ENCODE results near the gene SAA1. TPM values are rescaled to one million over a fixed set of nuclear protein-coding genes. Genes with fewer than 3 reads are reported as not detected.

Gene SAA1
- polyA plus RNA-seq, 3 donors from 2014 or later, result not detected

- Mint-ChIP-seq H3K27me3 (ENCODE audit: low read depth in 3 of 3) (no peaks in the 10 kb centered on the region), H3K27ac (no peak overlapping the region), H3K36me3 (peaks cover 28 to 59% (median 41%) of the 10 kb centered on the region in 3 donors), H3K4me3 (no peak overlapping the region), H3K9me3 (no peaks in the 10 kb centered on the region), H3K4me1 (no peaks in the 10 kb centered on the region)
- DNase-seq, result no peak
Measured at GRCh38 chr11:18307461-18308139, 41.5 kb downstream of the SAA1 start.

GRCh38 chr11:18308242-18308641, 42.2 kb downstream of the SAA1 start:
- Mint-ChIP-seq H3K27me3 (ENCODE audit: low read depth in 3 of 3) (no peaks in the 10 kb centered on the region), H3K9me3 (no peaks in the 10 kb centered on the region), H3K4me3 (no peak overlapping the region), H3K4me1 (no peaks in the 10 kb centered on the region), H3K36me3 (peaks cover 25 to 55% (median 41%) of the 10 kb centered on the region in 3 donors), H3K27ac (no peak overlapping the region)
- no peak for DNase-seq

DNA sequence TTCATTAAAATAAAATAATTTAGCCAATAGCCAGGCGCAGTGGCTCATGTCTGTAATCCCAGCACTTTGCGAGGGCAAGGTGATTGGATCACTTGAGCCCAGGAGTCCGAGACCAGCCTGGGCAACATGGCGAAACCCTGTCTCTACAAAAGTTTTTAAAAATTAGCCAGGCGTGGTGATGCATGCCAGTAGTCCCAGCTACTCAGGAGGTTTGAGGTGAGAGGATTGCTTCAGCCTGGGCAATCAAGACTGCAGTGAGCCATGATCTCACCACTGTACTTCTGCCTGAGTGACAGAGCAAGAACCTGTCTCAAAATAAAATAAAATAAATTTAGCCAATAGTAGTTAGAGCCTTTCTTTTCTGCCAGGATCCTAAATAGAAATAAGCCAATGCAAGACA, 43.6 kb downstream of the SAA1 start:
- Mint-ChIP-seq H3K4me3 (no peak overlapping the region), H3K4me1 (no peaks in the 10 kb centered on the region), H3K36me3 (peaks cover 25 to 47% (median 41%) of the 10 kb centered on the region in 3 donors), H3K9me3 (no peaks in the 10 kb centered on the region), H3K27me3 (ENCODE audit: low read depth in 3 of 3) (no peaks in the 10 kb centered on the region), H3K27ac (no peak overlapping the region)
- no peak for DNase-seq

DNA sequence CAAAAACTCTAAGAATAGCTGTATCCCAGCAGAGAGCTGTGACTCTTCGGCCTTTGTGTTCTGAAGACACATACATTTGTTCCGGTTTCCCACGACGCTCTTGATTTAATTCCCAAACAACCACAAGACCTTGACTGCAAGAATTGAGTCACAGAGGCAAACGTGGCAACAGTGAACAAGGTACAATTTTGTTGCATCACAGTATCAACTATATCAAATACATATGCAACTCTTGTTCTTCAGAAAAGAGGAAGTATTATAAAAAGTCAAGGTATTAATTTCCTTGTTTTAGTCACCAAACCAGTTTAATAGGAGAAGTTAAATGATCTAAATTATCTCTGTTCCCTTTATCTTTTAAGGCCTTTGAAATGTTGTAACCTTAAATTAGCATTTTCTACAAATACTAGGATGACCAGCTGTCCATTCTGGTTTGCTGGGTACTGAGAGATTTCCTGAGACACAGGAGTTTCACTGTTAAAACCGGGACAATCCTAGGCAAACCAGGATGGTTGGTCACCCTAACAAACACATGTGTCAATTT, 44.8 kb downstream of the SAA1 start:
- no peak overlapping the region for H3K4me3 Mint-ChIP-seq
- DNase-seq, result no peak
- no peaks in the 10 kb centered on the region for H3K27me3 Mint-ChIP-seq (ENCODE audit: low read depth in 3 of 3)
- no peaks in the 10 kb centered on the region for H3K4me1 Mint-ChIP-seq
- no peaks in the 10 kb centered on the region for H3K9me3 Mint-ChIP-seq
- peaks cover 21 to 41% (median 37%) of the 10 kb centered on the region in 3 donors for H3K36me3 Mint-ChIP-seq
- H3K27ac Mint-ChIP-seq, result peak overlapping the region in 1 of 6 donors; percentile 35

DNA sequence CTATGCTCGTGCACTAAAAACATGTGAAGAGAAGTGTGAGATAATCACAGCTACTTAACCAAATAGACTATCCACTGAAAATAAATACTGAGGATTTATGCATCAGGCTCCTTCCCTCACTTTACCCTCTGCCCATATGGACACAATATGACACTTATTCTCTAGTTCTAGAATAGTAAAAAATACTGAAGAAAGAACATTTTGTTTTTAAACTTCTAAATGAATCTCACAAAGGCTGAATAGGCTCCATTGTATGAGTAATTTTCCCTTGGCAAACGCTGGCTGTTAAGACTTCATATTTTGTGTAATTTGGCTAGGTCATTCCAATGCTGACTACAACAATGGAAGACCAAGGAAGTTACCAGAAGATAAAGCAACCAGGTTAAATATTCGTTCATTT, 45.9 kb downstream of the SAA1 start:
- Mint-ChIP-seq H3K27ac (peak overlapping the region in 2 of 6 donors; percentile 7 to 20), H3K27me3 (ENCODE audit: low read depth in 3 of 3) (no peaks in the 10 kb centered on the region), H3K36me3 (peaks cover 11 to 39% (median 26%) of the 10 kb centered on the region in 3 donors), H3K4me1 (no peaks in the 10 kb centered on the region), H3K4me3 (no peak overlapping the region), H3K9me3 (no peaks in the 10 kb centered on the region)
- DNase-seq, result no peak

GRCh38 chr11:18312663-18313420, 46.8 kb downstream of the SAA1 start:
- no peak overlapping the region for H3K4me3 Mint-ChIP-seq
- no peak for DNase-seq
- no peaks in the 10 kb centered on the region for H3K4me1 Mint-ChIP-seq
- no peak overlapping the region for H3K27ac Mint-ChIP-seq
- H3K36me3 Mint-ChIP-seq, result peaks cover 11 to 38% (median 25%) of the 10 kb centered on the region in 3 donors
- no peaks in the 10 kb centered on the region for H3K9me3 Mint-ChIP-seq
- H3K27me3 Mint-ChIP-seq (ENCODE audit: low read depth in 3 of 3), result no peaks in the 10 kb centered on the region

- no peak for DNase-seq
- H3K36me3 Mint-ChIP-seq, result peaks cover 9 to 25% (median 15%) of the 10 kb centered on the region in 3 donors
- H3K27me3 Mint-ChIP-seq (ENCODE audit: low read depth in 3 of 3), result peaks cover 0 to under 1% (median 0%) of the 10 kb centered on the region in 3 donors
- peaks cover 2 to 9% of the 10 kb centered on the region in 2 donors for H3K4me1 Mint-ChIP-seq
- no peak overlapping the region for H3K4me3 Mint-ChIP-seq
- no peak overlapping the region for H3K27ac Mint-ChIP-seq
- H3K9me3 Mint-ChIP-seq, result no peaks in the 10 kb centered on the region
Measured at GRCh38 chr11:18313965-18314763, 48.1 kb downstream of the SAA1 start.

DNA sequence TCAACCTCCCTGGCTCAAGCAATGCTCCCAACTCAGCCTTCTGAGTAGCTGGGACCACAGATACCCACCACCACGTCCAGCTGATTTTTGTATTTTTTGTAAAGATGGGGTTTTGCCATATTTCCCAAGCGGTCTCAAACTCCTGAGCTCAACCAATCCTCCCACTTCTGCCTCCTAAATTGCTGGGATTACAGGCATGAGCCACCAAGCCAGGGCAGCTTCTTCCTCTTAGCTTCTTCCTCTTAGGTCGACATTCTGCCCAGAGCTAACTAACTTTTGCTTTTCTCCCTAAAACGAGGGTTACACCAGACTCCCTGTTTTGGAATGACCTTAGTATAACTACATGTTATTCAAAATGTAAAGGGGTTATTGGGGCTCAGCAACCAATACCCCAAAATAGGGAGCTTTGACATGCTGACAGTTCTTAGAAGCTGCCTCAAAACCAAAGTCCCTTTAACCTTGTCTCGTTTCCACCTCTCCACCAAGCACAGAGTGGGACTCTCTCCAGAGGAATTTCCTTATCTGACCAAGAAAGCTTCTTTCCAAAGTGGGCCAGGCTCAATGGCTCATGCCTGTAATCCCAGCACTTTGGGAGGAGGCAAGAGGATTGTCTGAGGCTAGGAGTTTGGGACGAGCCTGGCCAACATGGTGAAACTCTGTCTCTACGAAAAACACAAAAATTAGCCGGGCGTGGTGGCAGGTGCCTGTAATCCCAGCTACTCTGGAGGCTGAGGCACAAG, 48.9 kb downstream of the SAA1 start:
- Mint-ChIP-seq H3K4me3 (no peak overlapping the region), H3K36me3 (peaks cover 7 to 19% (median 11%) of the 10 kb centered on the region in 3 donors), H3K9me3 (no peaks in the 10 kb centered on the region), H3K4me1 (peaks cover 7 to 17% of the 10 kb centered on the region in 2 donors), H3K27me3 (ENCODE audit: low read depth in 3 of 3) (peaks cover 0 to 1% (median 0%) of the 10 kb centered on the region in 3 donors), H3K27ac (peak overlapping the region in 1 of 6 donors; percentile 24)
- DNase-seq, result no peak

DNA sequence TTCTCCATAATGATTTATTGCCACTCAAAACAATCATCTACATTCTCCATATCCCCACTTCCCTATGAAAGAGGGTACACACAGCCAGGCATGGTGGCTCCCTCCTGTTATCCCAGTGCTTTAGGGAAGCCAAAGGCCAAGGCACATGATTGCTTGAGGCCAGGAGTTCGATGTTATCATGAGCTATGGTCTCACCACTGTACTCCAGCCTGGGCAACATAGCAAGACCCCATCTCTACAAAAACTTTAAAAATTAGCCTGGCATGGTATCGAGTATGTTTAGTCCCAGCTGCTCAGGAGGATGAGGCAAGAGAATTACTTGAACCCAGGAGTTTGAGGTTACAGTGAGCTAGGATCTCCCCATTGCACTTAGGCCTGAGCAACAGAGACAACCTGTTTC, 49.8 kb downstream of the SAA1 start:
- Mint-ChIP-seq H3K27me3 (ENCODE audit: low read depth in 3 of 3) (peaks cover 0 to 1% (median 0%) of the 10 kb centered on the region in 3 donors), H3K4me1 (peaks cover 12 to 27% of the 10 kb centered on the region in 2 donors), H3K36me3 (peaks cover 2 to 11% (median 6%) of the 10 kb centered on the region in 3 donors), H3K9me3 (no peaks in the 10 kb centered on the region), H3K27ac (no peak overlapping the region), H3K4me3 (no peak overlapping the region)
- DNase-seq, result no peak

DNA sequence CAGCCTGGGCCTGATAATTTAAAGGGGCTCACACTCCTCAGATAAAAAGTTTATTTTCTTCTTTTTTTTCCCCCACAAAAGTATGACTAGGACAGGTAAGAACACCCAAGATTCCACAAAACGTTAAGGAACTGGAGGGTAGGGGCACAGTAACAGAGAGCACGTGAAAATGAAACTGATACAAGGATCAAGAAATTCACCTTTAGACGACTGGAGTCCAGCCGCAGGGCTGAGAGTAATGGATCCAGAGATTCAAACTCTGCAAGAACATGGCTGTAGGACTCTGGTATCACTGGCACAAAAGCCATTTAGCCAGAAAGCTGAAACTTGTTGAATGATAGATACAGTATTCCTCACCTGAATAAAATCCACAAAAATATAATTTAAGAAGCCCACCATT, 51.5 kb downstream of the SAA1 start:
- Mint-ChIP-seq H3K36me3 (peaks cover 0 to 5% (median 0%) of the 10 kb centered on the region in 3 donors), H3K9me3 (no peaks in the 10 kb centered on the region), H3K4me1 (peaks cover 24 to 42% of the 10 kb centered on the region in 2 donors)

More for the DNA sequence above, 51.5 kb downstream of the SAA1 start:
- no peak overlapping the region for H3K4me3 Mint-ChIP-seq
- no peak for DNase-seq
- no peak overlapping the region for H3K27ac Mint-ChIP-seq
- peaks cover 8 to 14% (median 8%) of the 10 kb centered on the region in 3 donors for H3K27me3 Mint-ChIP-seq (ENCODE audit: low read depth in 3 of 3)
